ENCODE data around the gene GOLGA2.

GRCh38 chr9:128324401-128324800 lies 48.6 kb upstream of the GOLGA2 start:
- no peak for TF ChIP-seq POLR2A (IDR thresholded peaks at IDR 0.05)
- no peak for TF ChIP-seq CTCF (IDR thresholded peaks at IDR 0.05)
